D721Med (cell line): ENCODE data around the gene LOXHD1.
A peak's percentile ranks its signal among the peaks of the same experiment; 100 is the strongest.

ENCODE experiments used
- DNase-seq: peaks from one replicate; pipeline ENCODE4 v3.0.0; 2011; ENCODE audit warnings: low spot score; ENCODE audit not compliant: insufficient read length
- FAIRE-seq: peaks from 2 replicates; lab custom pipeline; 2011; peaks lifted over from hg19 to GRCh38; lab: Jason Lieb, UNC
- TF ChIP-seq, protein P1 (sequence below): IDR thresholded peaks from 2 replicates; pipeline ENCODE4 v1.5.1; 2012; ENCODE audit warnings: mild to moderate bottlenecking, control low read depth; ENCODE audit not compliant: insufficient read depth; ENCODE audit errors: missing control alignments

The LOXHD1 gene

DNA sequence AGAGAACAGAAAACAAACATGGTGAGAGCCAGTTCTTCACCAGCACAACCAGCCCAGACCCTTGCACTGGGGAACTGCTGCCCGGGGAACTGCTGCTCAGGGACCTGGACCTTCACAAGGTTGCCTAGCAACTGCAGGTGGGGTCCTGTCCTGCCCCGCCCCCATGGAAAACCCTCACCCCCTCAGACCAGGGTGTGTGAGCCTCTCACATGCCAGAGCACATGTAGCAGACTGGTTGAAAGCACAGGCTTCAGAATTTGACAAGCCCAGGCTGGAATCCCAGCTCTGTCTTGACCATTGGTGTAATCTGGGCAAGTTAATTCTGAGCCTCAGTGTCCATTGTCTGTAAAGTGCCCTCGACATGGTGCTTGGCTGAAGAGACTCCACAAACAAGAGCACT lies 118.6 kb downstream of the LOXHD1 start:
- TF ChIP-seq, protein P1, sequence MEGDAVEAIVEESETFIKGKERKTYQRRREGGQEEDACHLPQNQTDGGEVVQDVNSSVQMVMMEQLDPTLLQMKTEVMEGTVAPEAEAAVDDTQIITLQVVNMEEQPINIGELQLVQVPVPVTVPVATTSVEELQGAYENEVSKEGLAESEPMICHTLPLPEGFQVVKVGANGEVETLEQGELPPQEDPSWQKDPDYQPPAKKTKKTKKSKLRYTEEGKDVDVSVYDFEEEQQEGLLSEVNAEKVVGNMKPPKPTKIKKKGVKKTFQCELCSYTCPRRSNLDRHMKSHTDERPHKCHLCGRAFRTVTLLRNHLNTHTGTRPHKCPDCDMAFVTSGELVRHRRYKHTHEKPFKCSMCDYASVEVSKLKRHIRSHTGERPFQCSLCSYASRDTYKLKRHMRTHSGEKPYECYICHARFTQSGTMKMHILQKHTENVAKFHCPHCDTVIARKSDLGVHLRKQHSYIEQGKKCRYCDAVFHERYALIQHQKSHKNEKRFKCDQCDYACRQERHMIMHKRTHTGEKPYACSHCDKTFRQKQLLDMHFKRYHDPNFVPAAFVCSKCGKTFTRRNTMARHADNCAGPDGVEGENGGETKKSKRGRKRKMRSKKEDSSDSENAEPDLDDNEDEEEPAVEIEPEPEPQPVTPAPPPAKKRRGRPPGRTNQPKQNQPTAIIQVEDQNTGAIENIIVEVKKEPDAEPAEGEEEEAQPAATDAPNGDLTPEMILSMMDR, result no peak
- FAIRE-seq (no peak), DNase-seq (no peak)

DNA sequence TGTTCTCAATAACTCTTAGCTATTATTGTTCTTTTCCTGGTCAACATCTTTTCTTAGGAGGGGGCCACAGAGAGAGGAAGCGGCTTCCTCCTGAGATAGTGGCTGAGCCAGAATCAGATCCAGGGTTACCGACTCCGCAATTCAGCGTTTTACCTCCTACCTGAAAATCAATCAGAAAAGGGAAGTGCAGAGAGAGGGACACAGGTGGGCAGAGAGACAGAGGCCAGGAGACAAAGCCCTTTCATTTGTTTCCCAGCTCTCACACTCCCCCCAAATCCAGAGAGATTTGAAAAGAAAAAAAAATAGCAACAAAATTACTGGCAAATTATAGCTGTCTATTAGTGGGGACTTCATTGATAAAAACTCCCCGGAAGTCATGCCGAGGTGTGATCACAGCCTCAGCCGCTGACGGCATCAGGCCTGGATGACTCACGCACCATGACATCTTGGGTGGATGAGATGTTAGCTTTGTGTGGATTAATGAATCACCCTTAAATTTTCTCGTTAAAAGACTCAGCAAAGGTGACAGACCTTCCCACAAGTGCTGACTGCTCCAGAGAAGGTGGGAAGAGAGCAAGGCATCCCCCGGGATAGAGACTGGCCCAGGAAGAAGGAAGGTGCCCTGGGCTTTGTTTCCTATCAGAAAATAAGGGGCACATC lies 120.7 kb downstream of the LOXHD1 start:
- TF ChIP-seq, protein P1, result no peak
- DNase-seq (no peak), FAIRE-seq (no peak)

DNA sequence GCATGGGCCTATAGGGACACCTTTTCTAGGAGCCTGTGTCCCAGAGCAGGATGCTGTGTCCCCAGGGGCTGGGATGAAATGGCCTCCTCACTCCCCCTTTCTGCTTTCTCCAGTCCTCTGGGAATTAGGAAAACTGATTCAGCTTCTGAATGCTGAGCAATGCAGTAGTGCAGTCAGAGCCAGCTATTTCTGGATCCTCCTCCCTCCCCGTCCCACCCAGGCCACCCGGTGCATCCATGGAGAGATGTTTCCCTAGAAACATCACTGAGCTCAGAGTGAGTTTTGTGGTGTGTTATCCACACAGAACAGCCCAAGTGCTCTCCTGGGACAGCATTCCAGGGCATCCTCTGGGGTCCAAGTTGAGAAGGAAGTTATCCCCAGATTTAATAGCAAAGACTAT lies 125.5 kb downstream of the LOXHD1 start:
- TF ChIP-seq, protein P1, result no peak
- FAIRE-seq (no peak), DNase-seq (no peak)

DNA sequence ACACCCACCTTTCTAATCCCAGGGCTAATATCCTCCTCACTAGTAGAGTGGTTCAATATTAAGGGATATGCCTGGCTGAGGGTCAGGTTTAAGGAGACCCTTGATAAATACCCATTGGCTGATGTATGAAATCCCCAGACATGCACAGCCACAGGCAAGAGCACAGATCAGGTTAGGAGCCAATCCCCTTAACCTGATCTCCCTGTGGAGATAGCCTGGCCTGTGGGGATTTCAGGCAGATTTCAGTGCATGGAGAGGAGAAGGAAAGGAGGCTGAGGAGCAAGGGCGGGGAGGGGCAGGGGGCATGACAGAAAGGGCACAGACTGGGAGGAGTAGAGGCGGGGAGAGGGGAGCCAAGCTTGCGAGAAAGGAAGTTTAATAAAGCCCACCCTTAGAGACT lies 129.0 kb downstream of the LOXHD1 start:
- TF ChIP-seq, protein P1, result no peak
- DNase-seq, result peak; percentile 67

DNA sequence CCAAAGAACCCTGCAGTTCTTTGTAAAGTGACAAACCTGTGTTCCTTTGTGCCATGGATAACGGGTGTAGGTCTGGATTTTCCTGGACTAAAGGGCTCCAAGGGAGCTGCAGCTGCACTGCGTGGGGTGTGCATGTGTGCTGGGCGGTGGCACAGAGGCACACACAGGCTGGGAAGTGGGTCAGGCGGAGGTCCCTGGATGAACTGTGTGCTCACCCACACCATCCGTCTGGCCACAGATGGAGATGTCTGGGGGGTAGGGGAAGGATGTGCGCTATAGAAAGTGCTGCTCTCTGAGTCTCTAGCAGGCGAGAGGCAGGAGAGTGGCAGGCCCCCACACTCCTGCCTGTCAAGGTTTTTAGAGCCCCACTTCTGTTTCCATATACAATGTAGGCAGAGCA lies 137.2 kb downstream of the LOXHD1 start:
- DNase-seq (no peak), FAIRE-seq (no peak)
- TF ChIP-seq, protein P1, result no peak

More for the DNA sequence above, 129.0 kb downstream of the LOXHD1 start:
- FAIRE-seq, result peak; percentile 91

DNA sequence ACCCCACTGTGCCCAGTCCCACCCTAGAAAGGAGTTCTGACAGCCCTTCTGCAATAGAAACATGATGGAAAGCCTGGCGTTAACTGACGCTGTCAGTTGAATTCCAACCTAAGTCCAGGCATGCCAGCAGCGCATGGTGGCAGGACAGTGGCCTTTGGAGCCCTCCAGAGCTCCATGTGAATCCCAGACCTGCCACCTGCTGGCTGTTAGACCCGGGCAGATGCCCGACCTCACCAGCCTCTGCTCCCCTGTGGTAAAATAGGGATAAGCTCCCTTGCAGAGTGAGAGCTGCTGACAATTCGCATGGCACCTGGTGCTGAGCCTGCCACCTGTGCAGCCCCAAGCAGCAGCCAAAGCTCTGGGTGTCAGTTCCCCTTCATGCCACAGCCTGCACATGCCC lies 138.6 kb downstream of the LOXHD1 start:
- TF ChIP-seq, protein P1, result peak; percentile 61
- no peak for FAIRE-seq

DNA sequence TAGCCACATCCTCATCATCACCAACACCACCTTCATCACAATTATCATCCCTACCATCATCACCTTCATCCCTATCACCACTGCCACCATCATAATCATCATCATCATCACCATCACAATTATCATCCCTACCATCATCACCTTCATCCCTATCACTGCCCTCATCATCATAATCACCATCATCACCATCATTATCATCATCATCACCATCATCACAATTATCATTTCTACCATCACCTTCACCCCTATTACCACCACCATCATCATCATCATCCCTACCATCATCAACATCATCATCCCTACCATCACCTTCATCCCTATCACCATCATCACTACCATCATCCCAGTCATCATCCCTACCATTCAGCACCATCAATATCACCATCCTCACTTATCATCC lies 140.5 kb downstream of the LOXHD1 start:
- FAIRE-seq (peak; percentile 53), DNase-seq (no peak)
- TF ChIP-seq, protein P1, result no peak

More for the DNA sequence above, 138.6 kb downstream of the LOXHD1 start:
- no peak for DNase-seq
